Measurements from ENCODE around the gene MAOB.
"Not testable (repeated sequence)": the region's sequence is repeated elsewhere in the genome, so short reads cannot be mapped to it uniquely, and the experiment has no call there.

MAOB gene

GRCh38 chrX:43882294-43882681 is at the start of gene MAOB:
Gene MAOB (minus strand): TSS chrX:43882450. CDS start chrX:43882299, 151 bp downstream.
- no peak within 1 kb of the TSS for H3K4me3 ChIP-seq

GRCh38 chrX:43922032-43922431 is 39.8 kb upstream of the MAOB start:
- H3K4me1 ChIP-seq; in situ Hi-C loops (cut with MboI; ENCODE audit: low sequenced_read_pairs); H3K9me3 ChIP-seq; H3K27me3 ChIP-seq (ENCODE audit: low read depth); H3K36me3 ChIP-seq (replicated peaks); H3K4me3 ChIP-seq; DNase-seq (ENCODE audit: low spot score in 2 of 2): not testable (repeated sequence)

More at GRCh38 chrX:43882294-43882681, at the start of gene MAOB:
- in situ Hi-C loops (cut with MboI; ENCODE audit: low sequenced_read_pairs): no loop called here
- Histone ChIP-seq H3K36me3 (replicated peaks) (no peaks in the 10 kb centered on the region), H3K9me3 (no peaks in the 10 kb centered on the region), H3K4me1 (no peaks in the 10 kb centered on the region), H3K27me3 (ENCODE audit: low read depth) (no peaks in the 10 kb centered on the region)
- DNase-seq (ENCODE audit: low spot score in 2 of 2): no peak

GRCh38 chrX:43910772-43911171 is 28.5 kb upstream of the MAOB start:
- H3K27me3 ChIP-seq (ENCODE audit: low read depth); H3K9me3 ChIP-seq; H3K36me3 ChIP-seq (replicated peaks); in situ Hi-C loops (cut with MboI; ENCODE audit: low sequenced_read_pairs); DNase-seq (ENCODE audit: low spot score in 2 of 2); H3K4me1 ChIP-seq; H3K4me3 ChIP-seq: not testable (repeated sequence)

- no peaks in the 10 kb centered on the region for H3K36me3 ChIP-seq (replicated peaks)
- no peaks in the 10 kb centered on the region for H3K9me3 ChIP-seq
- in situ Hi-C loops (cut with MboI; ENCODE audit: low sequenced_read_pairs): no loop called here
- H3K27me3 ChIP-seq (ENCODE audit: low read depth): peaks cover 3% of the 10 kb centered on the region; the same call in 1 of the 2 replicates
- no peaks in the 10 kb centered on the region for H3K4me1 ChIP-seq
- no peak overlapping the region for H3K4me3 ChIP-seq
- no peak for DNase-seq (ENCODE audit: low spot score in 2 of 2)
Measured at GRCh38 chrX:43910012-43910411, 27.8 kb upstream of the MAOB start.

GRCh38 chrX:43909141-43909540 is 26.9 kb upstream of the MAOB start:
- Histone ChIP-seq H3K27me3 (ENCODE audit: low read depth) (peaks cover 3% of the 10 kb centered on the region; the same call in 1 of the 2 replicates), H3K9me3 (no peaks in the 10 kb centered on the region), H3K36me3 (replicated peaks) (no peaks in the 10 kb centered on the region), H3K4me3 (no peak overlapping the region), H3K4me1 (no peaks in the 10 kb centered on the region)
- in situ Hi-C loops (cut with MboI; ENCODE audit: low sequenced_read_pairs): no loop called here
- no peak for DNase-seq (ENCODE audit: low spot score in 2 of 2)

- in situ Hi-C loops (cut with MboI; ENCODE audit: low sequenced_read_pairs): no loop called here
- Histone ChIP-seq H3K27me3 (ENCODE audit: low read depth) (no peaks in the 10 kb centered on the region), H3K36me3 (replicated peaks) (no peaks in the 10 kb centered on the region)
Measured at GRCh38 chrX:43899878-43900815, 17.9 kb upstream of the MAOB start.

GRCh38 chrX:43898406-43899035 is 16.3 kb upstream of the MAOB start:
- DNase-seq (ENCODE audit: low spot score in 2 of 2): no peak
- no peaks in the 10 kb centered on the region for H3K27me3 ChIP-seq (ENCODE audit: low read depth)
- no peak overlapping the region for H3K4me3 ChIP-seq
- no peaks in the 10 kb centered on the region for H3K36me3 ChIP-seq (replicated peaks)
- in situ Hi-C loops (cut with MboI; ENCODE audit: low sequenced_read_pairs): no loop called here
- no peaks in the 10 kb centered on the region for H3K9me3 ChIP-seq
- peaks cover 4% of the 10 kb centered on the region; the same call in 1 of the 2 replicates for H3K4me1 ChIP-seq

More at GRCh38 chrX:43899878-43900815, 17.9 kb upstream of the MAOB start:
- Histone ChIP-seq H3K4me1 (peaks cover 4% of the 10 kb centered on the region; the same call in 1 of the 2 replicates), H3K4me3 (no peak overlapping the region), H3K9me3 (no peaks in the 10 kb centered on the region)
- DNase-seq (ENCODE audit: low spot score in 2 of 2): peak in 1 of 2 experiments; percentile 55

GRCh38 chrX:43897290-43897689 is 15.0 kb upstream of the MAOB start:
- DNase-seq (ENCODE audit: low spot score in 2 of 2): no peak
- Histone ChIP-seq H3K4me1 (peaks cover 4% of the 10 kb centered on the region; the same call in 1 of the 2 replicates), H3K9me3 (no peaks in the 10 kb centered on the region), H3K4me3 (no peak overlapping the region), H3K36me3 (replicated peaks) (no peaks in the 10 kb centered on the region), H3K27me3 (ENCODE audit: low read depth) (no peaks in the 10 kb centered on the region)
- in situ Hi-C loops (cut with MboI; ENCODE audit: low sequenced_read_pairs): no loop called here

GRCh38 chrX:43892336-43892870 is 10.2 kb upstream of the MAOB start:
- in situ Hi-C loops (cut with MboI; ENCODE audit: low sequenced_read_pairs): no loop called here
- Histone ChIP-seq H3K36me3 (replicated peaks) (no peaks in the 10 kb centered on the region), H3K4me3 (no peak overlapping the region), H3K27me3 (ENCODE audit: low read depth) (no peaks in the 10 kb centered on the region), H3K9me3 (no peaks in the 10 kb centered on the region), H3K4me1 (no peaks in the 10 kb centered on the region)
- DNase-seq (ENCODE audit: low spot score in 2 of 2): no peak

- no peaks in the 10 kb centered on the region for H3K4me1 ChIP-seq
- no peaks in the 10 kb centered on the region for H3K27me3 ChIP-seq (ENCODE audit: low read depth)
- no peak for DNase-seq (ENCODE audit: low spot score in 2 of 2)
- in situ Hi-C loops (cut with MboI; ENCODE audit: low sequenced_read_pairs): no loop called here
- no peaks in the 10 kb centered on the region for H3K36me3 ChIP-seq (replicated peaks)
- H3K9me3 ChIP-seq: no peaks in the 10 kb centered on the region
- H3K4me3 ChIP-seq: no peak overlapping the region
Measured at GRCh38 chrX:43885617-43886016, 3.4 kb upstream of the MAOB start.

- H3K9me3 ChIP-seq: no peaks in the 10 kb centered on the region
- DNase-seq (ENCODE audit: low spot score in 2 of 2): no peak
- no peaks in the 10 kb centered on the region for H3K4me1 ChIP-seq
- no peaks in the 10 kb centered on the region for H3K36me3 ChIP-seq (replicated peaks)
- no peaks in the 10 kb centered on the region for H3K27me3 ChIP-seq (ENCODE audit: low read depth)
- H3K4me3 ChIP-seq: no peak overlapping the region
- in situ Hi-C loops (cut with MboI; ENCODE audit: low sequenced_read_pairs): no loop called here
Measured at GRCh38 chrX:43881410-43882293, 598 bp downstream of the MAOB start.

GRCh38 chrX:43880425-43880824 is 1.8 kb downstream of the MAOB start:
- no peak for DNase-seq (ENCODE audit: low spot score in 2 of 2)
- Histone ChIP-seq H3K4me3 (no peak overlapping the region), H3K9me3 (no peaks in the 10 kb centered on the region), H3K4me1 (no peaks in the 10 kb centered on the region), H3K36me3 (replicated peaks) (no peaks in the 10 kb centered on the region), H3K27me3 (ENCODE audit: low read depth) (no peaks in the 10 kb centered on the region)
- in situ Hi-C loops (cut with MboI; ENCODE audit: low sequenced_read_pairs): no loop called here

GRCh38 chrX:43878906-43879526 is 3.2 kb downstream of the MAOB start:
- H3K9me3 ChIP-seq: no peaks in the 10 kb centered on the region
- H3K36me3 ChIP-seq (replicated peaks): no peaks in the 10 kb centered on the region
- H3K27me3 ChIP-seq (ENCODE audit: low read depth): no peaks in the 10 kb centered on the region
- in situ Hi-C loops (cut with MboI; ENCODE audit: low sequenced_read_pairs): no loop called here
- H3K4me3 ChIP-seq: no peak overlapping the region
- no peak for DNase-seq (ENCODE audit: low spot score in 2 of 2)
- H3K4me1 ChIP-seq: no peaks in the 10 kb centered on the region

Measured in HAP-1 (cell line).